ENCODE measurements around the gene GOLT1A.

Gene GOLT1A

GRCh38 chr1:204178487-204179281, 35.1 kb downstream of the GOLT1A start:
- H3K9me3 ChIP-seq (ENCODE audit: control insufficient read depth, insufficient read depth, low read length), result no peaks in the 10 kb centered on the region
- H3K4me3 ChIP-seq (ENCODE audit: low read length), result no peak overlapping the region
- no peak overlapping the region for H3K27ac ChIP-seq (ENCODE audit: low read length)
- no peaks in the 10 kb centered on the region for H3K4me1 ChIP-seq (ENCODE audit: control insufficient read depth, insufficient read depth, low read length)
- DNase-seq (ENCODE audit: low read depth, low spot score), result no peak
- H3K27me3 ChIP-seq (ENCODE audit: control insufficient read depth, insufficient read depth, low read length), result no peaks in the 10 kb centered on the region
- H3K36me3 ChIP-seq (ENCODE audit: control insufficient read depth, insufficient read depth, low read length), result no peaks in the 10 kb centered on the region
- no CpG with 5 or more reads among the region's 7 CpGs for WGBS (ENCODE audit: insufficient coverage, insufficient read length)

GRCh38 chr1:204177133-204177532, 36.7 kb downstream of the GOLT1A start:
- H3K27me3 ChIP-seq (ENCODE audit: control insufficient read depth, insufficient read depth, low read length), result no peaks in the 10 kb centered on the region
- H3K4me1 ChIP-seq (ENCODE audit: control insufficient read depth, insufficient read depth, low read length), result no peaks in the 10 kb centered on the region
- WGBS (ENCODE audit: insufficient coverage, insufficient read length), result no CpG with 5 or more reads among the region's 4 CpGs
- H3K9me3 ChIP-seq (ENCODE audit: control insufficient read depth, insufficient read depth, low read length), result no peaks in the 10 kb centered on the region
- no peak overlapping the region for H3K4me3 ChIP-seq (ENCODE audit: low read length)
- no peak overlapping the region for H3K27ac ChIP-seq (ENCODE audit: low read length)
- no peaks in the 10 kb centered on the region for H3K36me3 ChIP-seq (ENCODE audit: control insufficient read depth, insufficient read depth, low read length)
- no peak for DNase-seq (ENCODE audit: low read depth, low spot score)

- H3K27ac ChIP-seq (ENCODE audit: low read length), result no peak overlapping the region
- no peaks in the 10 kb centered on the region for H3K4me1 ChIP-seq (ENCODE audit: control insufficient read depth, insufficient read depth, low read length)
- H3K4me3 ChIP-seq (ENCODE audit: low read length), result no peak overlapping the region
- H3K27me3 ChIP-seq (ENCODE audit: control insufficient read depth, insufficient read depth, low read length), result no peaks in the 10 kb centered on the region
- no peaks in the 10 kb centered on the region for H3K36me3 ChIP-seq (ENCODE audit: control insufficient read depth, insufficient read depth, low read length)
- no peaks in the 10 kb centered on the region; the same call in 1 of the 2 replicates for H3K9me3 ChIP-seq (ENCODE audit: control insufficient read depth, insufficient read depth, low read length)
- WGBS (ENCODE audit: insufficient coverage, insufficient read length), result no CpG with 5 or more reads among the region's 5 CpGs
- no peak for DNase-seq (ENCODE audit: low read depth, low spot score)
Measured at GRCh38 chr1:204176049-204176448, 37.7 kb downstream of the GOLT1A start.

- no peak for DNase-seq (ENCODE audit: low read depth, low spot score)
- H3K4me1 ChIP-seq (ENCODE audit: control insufficient read depth, insufficient read depth, low read length), result no peaks in the 10 kb centered on the region
- H3K36me3 ChIP-seq (ENCODE audit: control insufficient read depth, insufficient read depth, low read length), result no peaks in the 10 kb centered on the region
- no peak overlapping the region for H3K27ac ChIP-seq (ENCODE audit: low read length)
- H3K4me3 ChIP-seq (ENCODE audit: low read length), result no peak overlapping the region
- H3K27me3 ChIP-seq (ENCODE audit: control insufficient read depth, insufficient read depth, low read length), result no peaks in the 10 kb centered on the region
- no peaks in the 10 kb centered on the region; the same call in 1 of the 2 replicates for H3K9me3 ChIP-seq (ENCODE audit: control insufficient read depth, insufficient read depth, low read length)
- WGBS (ENCODE audit: insufficient coverage, insufficient read length), result 100% methylated on average over 1 of the region's 3 CpGs
Measured at GRCh38 chr1:204174958-204175357, 38.8 kb downstream of the GOLT1A start.

GRCh38 chr1:204172404-204173029, 41.3 kb downstream of the GOLT1A start:
- H3K4me1 ChIP-seq (ENCODE audit: control insufficient read depth, insufficient read depth, low read length), result no peaks in the 10 kb centered on the region

GRCh38 chr1:204171751-204172178, 42.0 kb downstream of the GOLT1A start:
- WGBS (ENCODE audit: insufficient coverage, insufficient read length), result no CpG with 5 or more reads among the region's 4 CpGs
- H3K27me3 ChIP-seq (ENCODE audit: control insufficient read depth, insufficient read depth, low read length), result no peaks in the 10 kb centered on the region
- H3K4me1 ChIP-seq (ENCODE audit: control insufficient read depth, insufficient read depth, low read length), result no peaks in the 10 kb centered on the region
- no peak overlapping the region for H3K4me3 ChIP-seq (ENCODE audit: low read length)
- no peaks in the 10 kb centered on the region for H3K36me3 ChIP-seq (ENCODE audit: control insufficient read depth, insufficient read depth, low read length)
- H3K9me3 ChIP-seq (ENCODE audit: control insufficient read depth, insufficient read depth, low read length), result no peaks in the 10 kb centered on the region; the same call in 1 of the 2 replicates
- no peak overlapping the region for H3K27ac ChIP-seq (ENCODE audit: low read length)
- DNase-seq (ENCODE audit: low read depth, low spot score), result no peak

More at GRCh38 chr1:204172404-204173029, 41.3 kb downstream of the GOLT1A start:
- Histone ChIP-seq H3K9me3 (ENCODE audit: control insufficient read depth, insufficient read depth, low read length) (no peaks in the 10 kb centered on the region; the same call in 1 of the 2 replicates), H3K36me3 (ENCODE audit: control insufficient read depth, insufficient read depth, low read length) (no peaks in the 10 kb centered on the region), H3K27ac (ENCODE audit: low read length) (no peak overlapping the region), H3K27me3 (ENCODE audit: control insufficient read depth, insufficient read depth, low read length) (no peaks in the 10 kb centered on the region), H3K4me3 (ENCODE audit: low read length) (no peak overlapping the region)
- no CpG with 5 or more reads among the region's 2 CpGs for WGBS (ENCODE audit: insufficient coverage, insufficient read length)
- no peak for DNase-seq (ENCODE audit: low read depth, low spot score)

- Histone ChIP-seq H3K27me3 (ENCODE audit: control insufficient read depth, insufficient read depth, low read length) (no peaks in the 10 kb centered on the region), H3K4me1 (ENCODE audit: control insufficient read depth, insufficient read depth, low read length) (no peaks in the 10 kb centered on the region), H3K36me3 (ENCODE audit: control insufficient read depth, insufficient read depth, low read length) (no peaks in the 10 kb centered on the region), H3K4me3 (ENCODE audit: low read length) (no peak overlapping the region), H3K27ac (ENCODE audit: low read length) (no peak overlapping the region), H3K9me3 (ENCODE audit: control insufficient read depth, insufficient read depth, low read length) (no peaks in the 10 kb centered on the region; the same call in 1 of the 2 replicates)
- no CpG with 5 or more reads among the region's 3 CpGs for WGBS (ENCODE audit: insufficient coverage, insufficient read length)
- DNase-seq (ENCODE audit: low read depth, low spot score), result no peak
Measured at GRCh38 chr1:204170494-204171155, 43.2 kb downstream of the GOLT1A start.

GRCh38 chr1:204169858-204170257, 43.9 kb downstream of the GOLT1A start:
- Histone ChIP-seq H3K36me3 (ENCODE audit: control insufficient read depth, insufficient read depth, low read length) (no peaks in the 10 kb centered on the region), H3K27ac (ENCODE audit: low read length) (no peak overlapping the region), H3K9me3 (ENCODE audit: control insufficient read depth, insufficient read depth, low read length) (no peaks in the 10 kb centered on the region; the same call in 1 of the 2 replicates), H3K27me3 (ENCODE audit: control insufficient read depth, insufficient read depth, low read length) (no peaks in the 10 kb centered on the region), H3K4me1 (ENCODE audit: control insufficient read depth, insufficient read depth, low read length) (no peaks in the 10 kb centered on the region), H3K4me3 (ENCODE audit: low read length) (no peak overlapping the region)
- no CpG with 5 or more reads among the region's 4 CpGs for WGBS (ENCODE audit: insufficient coverage, insufficient read length)
- no peak for DNase-seq (ENCODE audit: low read depth, low spot score)

- H3K27me3 ChIP-seq (ENCODE audit: control insufficient read depth, insufficient read depth, low read length), result no peaks in the 10 kb centered on the region
- no peaks in the 10 kb centered on the region for H3K4me1 ChIP-seq (ENCODE audit: control insufficient read depth, insufficient read depth, low read length)
- no peak for DNase-seq (ENCODE audit: low read depth, low spot score)
- H3K27ac ChIP-seq (ENCODE audit: low read length), result no peak overlapping the region
- H3K4me3 ChIP-seq (ENCODE audit: low read length), result no peak overlapping the region
- no CpG with 5 or more reads among the region's 5 CpGs for WGBS (ENCODE audit: insufficient coverage, insufficient read length)
- no peaks in the 10 kb centered on the region for H3K36me3 ChIP-seq (ENCODE audit: control insufficient read depth, insufficient read depth, low read length)
- no peaks in the 10 kb centered on the region; the same call in 1 of the 2 replicates for H3K9me3 ChIP-seq (ENCODE audit: control insufficient read depth, insufficient read depth, low read length)
Measured at GRCh38 chr1:204167730-204168129, 46.1 kb downstream of the GOLT1A start.

GRCh38 chr1:204166219-204166618, 47.6 kb downstream of the GOLT1A start, which contains the start of gene REN:
Gene REN, minus strand, starts transcription at chr1:204166337. Its CDS starts 44 bp downstream, at chr1:204166293.
- DNase-seq (ENCODE audit: low read depth, low spot score), result no peak
- WGBS (ENCODE audit: insufficient coverage, insufficient read length), result no CpG with 5 or more reads among the region's 5 CpGs
- no peaks in the 10 kb centered on the region; the same call in 1 of the 2 replicates for H3K9me3 ChIP-seq (ENCODE audit: control insufficient read depth, insufficient read depth, low read length)

More at GRCh38 chr1:204166219-204166618, 47.6 kb downstream of the GOLT1A start, which contains the start of gene REN:
- Histone ChIP-seq H3K27me3 (ENCODE audit: control insufficient read depth, insufficient read depth, low read length) (no peaks in the 10 kb centered on the region), H3K36me3 (ENCODE audit: control insufficient read depth, insufficient read depth, low read length) (no peaks in the 10 kb centered on the region), H3K4me3 (ENCODE audit: low read length) (no peak within 1 kb of the TSS), H3K27ac (ENCODE audit: low read length) (no peak within 1 kb of the TSS), H3K4me1 (ENCODE audit: control insufficient read depth, insufficient read depth, low read length) (no peaks in the 10 kb centered on the region)
